IPS-18a (cell line): ENCODE data around the gene ROMO1.
A peak's percentile ranks its signal among the peaks of the same experiment; 100 is the strongest.

Experiments
- H3K27ac ChIP-seq: one replicate; pipeline ENCODE4 v1.5.1; 2013; ENCODE audit warnings: low read length
- H3K27me3 ChIP-seq: one replicate; pipeline ENCODE4 v1.6.1; 2013; ENCODE audit warnings: mild to moderate bottlenecking, low read length; ENCODE audit not compliant: control insufficient read depth, insufficient read depth
- H3K36me3 ChIP-seq: one replicate; pipeline ENCODE4 v1.6.1; 2013; ENCODE audit warnings: low read depth, low read length; ENCODE audit not compliant: control insufficient read depth
- H3K4me1 ChIP-seq: one replicate; pipeline ENCODE4 v1.6.1; 2013; ENCODE audit warnings: low read depth, low read length; ENCODE audit not compliant: control insufficient read depth
- H3K4me3 ChIP-seq: one replicate; pipeline ENCODE4 v1.5.1; 2013; ENCODE audit warnings: low read length
- H3K9ac ChIP-seq: one replicate; pipeline ENCODE4 v1.6.1; 2013; ENCODE audit warnings: mild to moderate bottlenecking, low read length, moderate library complexity
- H3K9me3 ChIP-seq: one replicate; pipeline ENCODE4 v1.6.1; 2013; ENCODE audit warnings: low read depth, low read length; ENCODE audit not compliant: control insufficient read depth

The ROMO1 gene

DNA sequence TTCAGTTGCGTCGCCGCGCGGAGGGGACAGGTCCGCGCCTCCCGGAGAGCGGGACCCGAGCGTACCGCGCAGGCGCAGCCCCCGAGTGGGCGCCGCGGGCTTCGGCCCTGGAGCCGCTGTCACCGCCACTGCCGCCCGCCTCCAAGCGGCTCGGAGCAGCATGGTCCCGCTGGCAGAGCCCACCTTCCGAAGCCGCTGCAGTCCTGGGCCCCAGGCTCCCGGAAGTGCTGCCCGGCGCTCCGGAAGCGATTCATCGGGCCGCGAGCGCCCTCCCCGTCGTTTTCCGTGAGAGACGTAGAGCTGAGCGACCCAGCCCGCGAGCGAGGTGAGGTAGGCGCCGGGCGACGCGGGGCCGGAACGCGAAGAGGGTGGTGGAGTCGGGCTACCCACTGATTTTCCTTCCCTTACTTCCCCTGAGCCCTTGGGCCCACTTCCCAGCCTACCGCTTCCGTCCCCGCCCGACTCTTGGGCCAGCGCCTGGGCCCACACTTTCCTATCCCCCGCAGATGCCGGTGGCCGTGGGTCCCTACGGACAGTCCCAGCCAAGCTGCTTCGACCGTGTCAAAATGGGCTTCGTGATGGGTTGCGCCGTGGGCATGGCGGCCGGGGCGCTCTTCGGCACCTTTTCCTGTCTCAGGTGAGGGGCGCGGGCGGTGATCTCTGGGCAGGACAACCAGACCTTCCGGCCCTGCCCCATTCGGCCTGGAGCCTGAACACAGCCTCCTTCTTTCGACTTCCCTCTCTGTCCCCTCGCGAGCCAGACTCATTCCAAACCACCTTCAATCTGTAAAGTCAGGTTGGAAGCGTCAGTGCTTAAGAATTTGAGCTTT, at the start of gene ROMO1, which contains the start of gene NFS1:
Gene ROMO1, plus strand, starts transcription at position 279 of the 830 bp plus-strand sequence. Its CDS starts 228 bp downstream, at position 507.
Gene NFS1, minus strand, starts transcription at position 226 of the 830 bp plus-strand sequence. Its CDS starts 64 bp downstream, at position 162.
- Histone ChIP-seq H3K4me1 (no peaks in the 10 kb centered on the region), H3K9me3 (no peaks in the 10 kb centered on the region), H3K27me3 (no peaks in the 10 kb centered on the region), H3K4me3 (peak within 1 kb of the TSS; percentile 80), H3K27ac (no peak within 1 kb of the TSS), H3K36me3 (peaks cover 23% of the 10 kb centered on the region), H3K9ac (peak within 1 kb of the TSS; percentile 86)

- Histone ChIP-seq H3K9ac (no peak overlapping the region), H3K27ac (no peak overlapping the region), H3K27me3 (no peaks in the 10 kb centered on the region), H3K9me3 (no peaks in the 10 kb centered on the region), H3K4me3 (no peak overlapping the region), H3K4me1 (no peaks in the 10 kb centered on the region), H3K36me3 (peaks cover 43% of the 10 kb centered on the region)
These were observed 48.6 kb upstream of the ROMO1 start for GRCh38 chr20:35650632-35651031.

GRCh38 chr20:35651958-35652357, 47.2 kb upstream of the ROMO1 start:
- no peak overlapping the region for H3K4me3 ChIP-seq
- H3K36me3 ChIP-seq: peaks cover 44% of the 10 kb centered on the region
- H3K27me3 ChIP-seq: no peaks in the 10 kb centered on the region
- no peaks in the 10 kb centered on the region for H3K4me1 ChIP-seq
- H3K9me3 ChIP-seq: no peaks in the 10 kb centered on the region
- no peak overlapping the region for H3K27ac ChIP-seq
- no peak overlapping the region for H3K9ac ChIP-seq

- Histone ChIP-seq H3K4me1 (no peaks in the 10 kb centered on the region), H3K9ac (no peak overlapping the region), H3K36me3 (peaks cover 48% of the 10 kb centered on the region), H3K27ac (no peak overlapping the region), H3K27me3 (no peaks in the 10 kb centered on the region), H3K9me3 (no peaks in the 10 kb centered on the region), H3K4me3 (no peak overlapping the region)
These were observed 46.4 kb upstream of the ROMO1 start for GRCh38 chr20:35652641-35653429.

- Histone ChIP-seq H3K9ac (no peak overlapping the region), H3K9me3 (no peaks in the 10 kb centered on the region), H3K27me3 (no peaks in the 10 kb centered on the region)
These were observed 45.8 kb upstream of the ROMO1 start for GRCh38 chr20:35653430-35653734.

DNA sequence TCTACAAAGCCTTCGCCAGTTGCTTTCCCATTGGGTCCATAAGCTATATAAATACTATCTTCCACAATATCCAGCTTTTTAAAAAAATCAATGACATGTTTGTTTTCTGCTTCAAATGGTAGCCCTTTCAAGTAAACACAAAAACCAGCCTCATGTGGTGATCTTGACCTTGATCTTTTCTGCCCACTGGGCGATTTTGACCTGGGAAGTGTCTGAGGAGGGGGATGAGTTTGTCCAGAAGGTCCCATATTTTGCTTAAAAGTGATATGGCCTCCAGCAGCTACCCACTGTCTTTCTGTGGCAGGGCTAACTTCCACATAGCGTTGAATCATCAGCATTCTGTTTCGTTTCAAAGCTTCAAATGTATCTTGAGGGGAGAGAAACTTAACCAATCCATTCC, 45.3 kb upstream of the ROMO1 start:
- H3K4me3 ChIP-seq: no peak overlapping the region
- H3K27me3 ChIP-seq: no peaks in the 10 kb centered on the region
- no peaks in the 10 kb centered on the region for H3K4me1 ChIP-seq
- H3K27ac ChIP-seq: no peak overlapping the region
- H3K9ac ChIP-seq: no peak overlapping the region
- peaks cover 48% of the 10 kb centered on the region for H3K36me3 ChIP-seq
- H3K9me3 ChIP-seq: no peaks in the 10 kb centered on the region

More at GRCh38 chr20:35653430-35653734, 45.8 kb upstream of the ROMO1 start:
- Histone ChIP-seq H3K4me1 (no peaks in the 10 kb centered on the region), H3K27ac (no peak overlapping the region), H3K4me3 (no peak overlapping the region), H3K36me3 (peaks cover 48% of the 10 kb centered on the region)

- Histone ChIP-seq H3K9ac (no peak overlapping the region), H3K36me3 (peaks cover 48% of the 10 kb centered on the region), H3K27ac (no peak overlapping the region), H3K27me3 (no peaks in the 10 kb centered on the region), H3K9me3 (no peaks in the 10 kb centered on the region), H3K4me1 (no peaks in the 10 kb centered on the region), H3K4me3 (no peak overlapping the region)
These were observed 44.8 kb upstream of the ROMO1 start for GRCh38 chr20:35654415-35654814.

DNA sequence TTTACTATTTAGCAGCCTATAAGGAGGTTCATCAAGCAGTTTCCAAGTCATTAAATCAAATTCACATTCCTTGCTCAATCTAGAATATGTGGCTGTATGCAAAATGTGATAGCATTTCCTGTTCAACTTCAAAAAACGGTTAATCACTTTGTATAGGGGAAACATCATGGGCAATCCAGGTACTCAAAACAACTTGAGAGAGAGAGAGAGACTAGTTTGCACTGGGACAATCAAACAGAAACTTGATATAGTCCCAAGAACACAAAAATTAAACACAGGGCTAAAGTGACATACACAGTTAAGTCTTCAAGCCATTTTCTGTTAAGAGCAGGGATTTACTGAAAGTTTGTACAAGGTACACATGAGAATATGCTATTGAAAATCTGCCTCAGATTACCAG, 41.9 kb upstream of the ROMO1 start:
- Histone ChIP-seq H3K4me1 (peaks cover 19% of the 10 kb centered on the region), H3K36me3 (peaks cover 34% of the 10 kb centered on the region)

GRCh38 chr20:35660122-35660937, 38.9 kb upstream of the ROMO1 start:
- Histone ChIP-seq H3K4me3 (peak overlapping the region; percentile 23), H3K27me3 (no peaks in the 10 kb centered on the region), H3K9me3 (no peaks in the 10 kb centered on the region), H3K27ac (no peak overlapping the region), H3K36me3 (peaks cover 7% of the 10 kb centered on the region), H3K4me1 (peaks cover 25% of the 10 kb centered on the region), H3K9ac (no peak overlapping the region)

More for the DNA sequence above, 41.9 kb upstream of the ROMO1 start:
- H3K9ac ChIP-seq: no peak overlapping the region
- H3K27ac ChIP-seq: no peak overlapping the region
- H3K9me3 ChIP-seq: no peaks in the 10 kb centered on the region
- no peak overlapping the region for H3K4me3 ChIP-seq
- no peaks in the 10 kb centered on the region for H3K27me3 ChIP-seq

- peak overlapping the region; percentile 23 for H3K4me3 ChIP-seq
- no peaks in the 10 kb centered on the region for H3K27me3 ChIP-seq
- H3K9me3 ChIP-seq: no peaks in the 10 kb centered on the region
- peaks cover 25% of the 10 kb centered on the region for H3K4me1 ChIP-seq
- no peak overlapping the region for H3K9ac ChIP-seq
- H3K27ac ChIP-seq: no peak overlapping the region
- peaks cover 4% of the 10 kb centered on the region for H3K36me3 ChIP-seq
These were observed 38.2 kb upstream of the ROMO1 start for GRCh38 chr20:35661053-35661452.

DNA sequence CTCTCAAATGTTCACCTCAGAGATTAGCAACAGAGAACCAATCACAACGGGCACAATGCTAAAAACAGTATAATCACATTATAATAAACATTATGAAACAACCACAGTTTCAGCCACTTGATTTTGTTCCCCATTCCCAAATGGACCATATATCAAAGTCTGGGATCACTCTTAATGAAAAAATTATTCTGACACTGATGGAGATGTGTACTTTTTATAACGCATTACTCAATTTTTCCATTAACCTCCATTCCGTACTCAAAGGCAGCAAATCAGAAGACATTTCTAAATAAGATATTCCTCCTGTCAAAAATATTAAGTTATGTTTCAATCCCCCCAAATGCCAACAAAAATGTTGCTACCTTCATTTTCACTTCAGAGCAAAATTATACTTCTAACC, 37.3 kb upstream of the ROMO1 start:
- Histone ChIP-seq H3K9me3 (no peaks in the 10 kb centered on the region), H3K4me3 (peak overlapping the region; percentile 98), H3K27me3 (no peaks in the 10 kb centered on the region), H3K27ac (no peak overlapping the region), H3K36me3 (peaks cover 4% of the 10 kb centered on the region), H3K4me1 (peaks cover 25% of the 10 kb centered on the region), H3K9ac (peak overlapping the region; percentile 100)
